HG03280 (cell line): Measurements from ENCODE around the gene PCK1.

ENCODE experiments used
- ATAC-seq: cut with Tn5 transposase; IDR thresholded peaks from one replicate; pipeline ENCODE4 v1.9.1; 2021; ENCODE audit warnings: mild to moderate bottlenecking, moderate library complexity; ENCODE audit not compliant: unreplicated experiment

PCK1 gene

DNA sequence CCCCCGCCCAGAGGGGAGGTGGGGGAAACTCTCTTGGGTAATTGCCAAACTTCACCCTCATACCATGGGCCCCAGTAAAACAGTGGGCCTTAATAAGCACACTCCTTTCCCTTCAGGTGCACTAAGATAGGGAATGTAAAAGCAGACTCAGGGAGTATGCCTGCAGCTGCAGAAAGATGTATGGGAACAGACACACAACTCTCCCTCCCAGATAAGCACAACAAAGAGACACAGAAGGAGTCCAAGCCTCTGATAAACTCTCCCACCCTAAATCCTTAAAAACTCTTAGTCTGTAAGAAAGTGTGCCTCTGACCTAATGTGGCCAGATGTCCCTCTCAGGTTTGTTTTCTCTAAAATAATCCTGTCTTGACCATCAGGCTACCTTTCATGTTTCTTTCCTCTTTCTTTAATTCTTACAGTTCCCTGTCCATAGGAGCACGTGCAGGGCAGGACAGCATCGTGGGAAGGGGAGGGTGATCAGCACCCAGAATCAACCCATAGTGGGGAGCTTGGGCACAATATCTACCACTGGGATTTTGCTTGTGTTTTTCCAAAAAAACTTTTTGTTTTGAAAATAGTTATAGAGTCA, 24.7 kb upstream of the PCK1 start:
- no peak for ATAC-seq

DNA sequence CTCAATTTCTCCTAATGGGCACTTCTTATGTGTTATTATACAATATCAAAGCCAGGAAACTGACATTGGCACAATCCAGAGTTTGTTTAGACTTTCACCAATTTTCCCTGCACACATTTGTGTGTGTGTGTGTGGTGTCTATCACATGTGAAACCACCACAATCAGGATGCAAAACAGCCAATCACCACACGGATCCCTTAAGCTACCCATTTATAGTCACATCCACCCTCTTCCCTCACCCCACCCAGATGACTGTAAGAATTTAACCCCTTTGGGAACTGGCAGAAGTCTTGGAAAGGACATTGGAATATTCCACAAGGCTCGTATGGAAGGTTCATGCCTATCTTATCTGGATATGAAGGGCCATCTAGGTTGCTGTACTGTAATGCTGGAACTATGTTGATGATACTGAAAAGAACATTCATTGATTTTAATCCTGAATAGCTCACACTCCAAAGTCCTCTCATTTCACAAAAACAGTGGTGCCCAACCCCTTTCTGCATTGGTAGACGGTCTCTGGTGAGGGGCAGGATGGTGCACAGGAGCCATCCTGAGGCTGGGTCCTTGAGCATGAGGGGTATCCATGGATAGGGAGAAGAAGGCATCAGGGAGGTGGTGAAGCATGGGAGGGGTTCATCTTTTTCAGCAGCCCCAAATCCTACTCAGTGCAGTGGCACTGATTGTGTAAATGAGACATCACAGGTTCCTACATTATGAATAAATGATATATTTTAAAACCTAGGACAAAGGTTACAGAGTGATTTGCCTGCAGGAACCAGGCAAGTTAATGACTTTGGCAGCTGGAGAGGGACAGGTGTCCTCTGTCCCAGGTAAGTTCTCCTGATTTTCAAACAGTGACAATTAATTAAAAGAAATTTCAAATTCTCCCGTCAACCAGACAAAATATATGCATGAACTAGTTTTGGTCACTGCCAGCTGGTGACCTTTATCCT, 23.9 kb upstream of the PCK1 start:
- ATAC-seq = no peak

DNA sequence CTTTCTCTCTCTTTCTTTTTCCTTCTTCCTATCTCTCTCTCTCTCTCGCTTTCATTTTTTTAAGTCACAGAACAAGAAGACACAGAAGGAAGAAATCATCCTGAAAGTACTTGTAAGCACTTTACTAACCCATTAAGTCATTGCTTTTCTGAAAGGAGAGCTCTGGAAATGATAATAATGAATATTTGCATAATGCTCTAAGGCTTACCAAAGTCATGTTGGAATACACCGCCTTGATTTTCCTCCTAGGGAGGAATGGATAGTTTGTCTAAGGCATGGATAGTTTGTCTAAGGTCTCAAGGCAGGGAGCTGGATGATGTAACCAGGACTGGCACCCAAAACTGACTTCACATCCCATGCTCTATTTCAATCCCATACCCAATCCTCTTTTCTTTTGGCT, 23.1 kb upstream of the PCK1 start:
- ATAC-seq = no peak

DNA sequence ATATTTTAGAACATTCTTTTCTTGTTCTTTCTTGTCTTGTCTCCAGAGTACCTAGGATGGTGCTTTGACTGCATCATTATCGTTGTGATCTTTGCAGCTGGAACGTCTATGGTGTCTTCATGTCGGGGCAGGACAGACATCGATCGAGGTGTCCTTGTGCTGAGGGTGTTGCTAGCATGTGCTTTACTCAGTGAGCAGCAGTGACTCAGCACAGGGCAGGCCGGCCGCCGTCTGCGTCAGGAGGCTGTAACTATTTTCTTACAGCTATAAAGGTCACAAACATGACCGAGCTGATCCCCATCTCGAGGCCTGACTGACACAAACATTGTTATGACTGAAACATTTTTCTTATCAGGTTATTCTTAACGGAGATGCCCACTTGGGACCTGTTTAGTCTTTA, 21.0 kb upstream of the PCK1 start:
- ATAC-seq = no peak

DNA sequence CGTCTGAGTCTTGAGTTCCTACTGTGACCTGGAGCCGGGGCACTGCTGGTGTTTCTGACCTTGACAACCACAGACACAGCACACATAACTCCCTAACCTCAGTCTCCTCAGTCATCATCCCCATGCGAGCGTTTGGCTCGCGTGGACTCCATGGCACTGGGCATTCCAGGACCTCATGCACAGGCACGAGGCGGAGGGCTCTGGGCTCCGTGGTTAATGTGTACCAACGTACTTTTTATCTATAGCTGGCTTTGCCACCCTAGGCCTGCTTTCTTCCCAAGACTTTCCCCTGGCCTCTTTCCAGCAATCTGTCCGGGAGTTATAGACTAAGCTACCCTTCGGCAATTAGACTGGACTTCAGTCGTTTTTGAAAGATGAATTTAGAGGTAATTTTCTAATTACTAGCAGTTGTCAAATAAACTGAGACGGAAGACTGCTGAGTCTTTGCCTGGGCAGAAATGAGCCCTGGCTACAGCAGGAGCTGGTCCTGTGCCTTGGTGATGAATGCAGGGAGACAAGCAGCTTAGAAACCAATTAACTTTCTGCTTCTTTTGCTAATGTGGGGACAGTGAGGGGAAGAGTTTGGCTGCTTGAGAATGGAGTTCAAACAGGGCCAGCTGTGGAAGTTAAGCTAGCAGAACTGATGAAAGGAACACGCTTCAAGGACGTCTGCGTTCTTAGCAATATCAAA, 19.9 kb upstream of the PCK1 start:
- no peak for ATAC-seq

DNA sequence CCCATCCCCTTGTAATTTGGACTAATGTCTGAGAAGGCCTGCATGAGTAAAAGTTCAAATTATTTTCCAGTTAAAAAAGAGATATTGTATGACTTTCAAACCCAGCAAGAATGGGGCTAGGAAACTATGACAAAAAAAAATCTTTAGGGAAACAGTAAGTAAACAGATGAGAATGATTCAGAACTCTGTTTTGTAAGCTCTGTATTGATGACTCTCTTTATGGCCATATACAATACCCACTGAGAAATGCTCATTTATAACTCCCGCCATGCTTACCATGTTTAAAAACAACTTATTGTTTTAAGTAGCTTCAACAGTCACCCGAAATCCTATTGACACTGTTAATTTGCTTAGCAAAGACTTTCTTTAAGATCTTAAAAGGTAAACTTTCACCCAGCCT, 17.2 kb upstream of the PCK1 start:
- ATAC-seq = no peak

DNA sequence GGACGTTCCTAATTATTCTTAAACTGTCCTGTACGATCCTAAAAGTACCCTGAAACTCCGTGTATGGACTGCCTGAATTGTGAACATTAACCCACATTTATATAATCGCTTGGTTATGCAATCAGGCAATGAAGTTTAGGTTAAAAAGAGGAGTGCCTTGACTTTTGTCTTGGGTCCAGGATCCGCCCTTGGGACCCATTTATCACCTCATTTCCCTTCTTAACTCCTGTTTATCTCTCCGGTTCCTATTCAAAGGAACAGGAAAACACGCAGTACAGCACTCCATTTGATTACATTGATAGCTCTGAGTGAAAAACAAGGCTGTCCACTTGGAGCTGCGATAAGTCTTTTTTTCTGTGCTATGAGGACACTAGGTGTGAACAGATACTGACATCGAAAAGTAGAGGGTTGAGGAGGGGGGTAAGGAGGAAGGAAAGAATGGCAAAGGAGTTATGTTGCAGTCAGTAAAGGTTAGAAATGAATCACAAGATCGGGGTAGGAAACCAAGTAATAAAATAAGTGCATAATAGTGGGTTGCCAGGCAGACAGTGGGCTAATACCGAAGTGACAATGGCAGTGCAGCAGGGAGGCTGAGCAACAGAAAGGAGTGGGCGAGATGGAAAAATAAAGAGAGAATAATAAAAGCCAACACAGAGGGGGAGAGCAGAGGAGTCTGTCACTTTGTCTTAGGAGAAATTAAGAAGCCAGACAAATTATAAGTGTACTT, 15.9 kb upstream of the PCK1 start:
- ATAC-seq = no peak

DNA sequence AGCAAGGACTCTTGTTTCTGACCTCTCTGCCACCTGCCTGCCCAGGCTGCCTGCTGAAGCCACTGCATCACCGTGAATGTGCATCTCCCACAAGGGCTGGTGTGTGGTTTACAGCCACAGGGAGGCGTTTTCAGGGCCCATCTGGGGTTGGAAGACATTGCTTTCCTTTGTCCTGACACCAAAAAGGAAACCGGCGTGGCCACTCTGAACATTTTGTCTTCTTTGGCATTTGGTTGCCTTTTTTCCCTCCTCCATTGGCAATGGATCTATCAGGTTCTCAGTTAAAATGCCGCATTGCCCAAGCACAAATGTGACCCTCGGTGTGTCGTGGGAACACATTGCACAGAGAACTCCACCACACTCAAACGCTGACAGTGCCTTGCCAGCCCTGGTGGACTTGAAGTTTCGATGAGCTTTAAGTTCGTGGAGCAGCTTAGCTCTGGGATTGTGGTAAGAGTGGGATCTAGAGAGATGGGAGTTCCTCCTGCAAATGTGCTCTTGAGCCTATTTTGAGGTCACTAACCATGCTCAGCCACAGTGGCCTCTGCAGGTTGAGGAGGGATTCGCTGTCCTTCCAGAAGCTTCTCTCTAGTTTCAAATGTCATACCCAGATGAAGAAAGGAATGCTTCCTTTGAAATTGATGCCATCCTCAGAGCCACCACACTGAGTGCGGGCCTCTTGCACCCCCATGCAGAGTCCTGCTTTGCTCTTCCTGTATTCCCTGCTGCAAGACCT, 14.8 kb upstream of the PCK1 start:
- no peak for ATAC-seq

DNA sequence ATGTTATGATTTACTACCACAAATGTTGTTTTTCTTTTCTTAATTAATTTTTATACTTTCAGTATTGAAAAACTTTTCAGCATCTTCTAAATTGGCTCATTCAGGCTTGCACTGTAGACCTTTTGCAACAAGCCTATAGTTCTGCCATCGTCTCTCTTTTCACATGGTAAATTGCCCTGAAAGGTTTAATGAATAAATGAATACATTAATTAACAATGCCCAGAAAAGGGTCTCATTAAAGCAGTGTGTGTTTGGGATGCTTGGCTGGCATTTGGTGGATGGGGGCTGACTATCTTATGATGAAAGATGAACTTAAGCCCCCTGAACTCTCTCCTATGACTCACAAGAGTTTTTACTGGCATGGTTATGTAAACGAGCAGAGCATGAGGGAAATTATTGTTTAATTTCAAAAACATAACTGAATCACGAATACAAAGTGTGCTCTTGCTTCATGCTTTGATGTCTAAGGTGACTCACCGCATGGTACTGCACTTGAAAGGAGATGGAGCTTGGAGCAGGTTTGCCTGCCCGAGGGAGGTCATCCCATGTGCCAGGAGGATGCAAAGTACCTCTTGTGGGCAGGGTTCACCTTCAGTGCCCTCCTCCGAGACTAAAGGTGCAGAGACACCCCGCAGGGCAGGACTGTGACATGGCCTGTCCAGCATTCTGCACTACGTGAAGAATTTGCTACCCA, 13.8 kb upstream of the PCK1 start:
- ATAC-seq = no peak

DNA sequence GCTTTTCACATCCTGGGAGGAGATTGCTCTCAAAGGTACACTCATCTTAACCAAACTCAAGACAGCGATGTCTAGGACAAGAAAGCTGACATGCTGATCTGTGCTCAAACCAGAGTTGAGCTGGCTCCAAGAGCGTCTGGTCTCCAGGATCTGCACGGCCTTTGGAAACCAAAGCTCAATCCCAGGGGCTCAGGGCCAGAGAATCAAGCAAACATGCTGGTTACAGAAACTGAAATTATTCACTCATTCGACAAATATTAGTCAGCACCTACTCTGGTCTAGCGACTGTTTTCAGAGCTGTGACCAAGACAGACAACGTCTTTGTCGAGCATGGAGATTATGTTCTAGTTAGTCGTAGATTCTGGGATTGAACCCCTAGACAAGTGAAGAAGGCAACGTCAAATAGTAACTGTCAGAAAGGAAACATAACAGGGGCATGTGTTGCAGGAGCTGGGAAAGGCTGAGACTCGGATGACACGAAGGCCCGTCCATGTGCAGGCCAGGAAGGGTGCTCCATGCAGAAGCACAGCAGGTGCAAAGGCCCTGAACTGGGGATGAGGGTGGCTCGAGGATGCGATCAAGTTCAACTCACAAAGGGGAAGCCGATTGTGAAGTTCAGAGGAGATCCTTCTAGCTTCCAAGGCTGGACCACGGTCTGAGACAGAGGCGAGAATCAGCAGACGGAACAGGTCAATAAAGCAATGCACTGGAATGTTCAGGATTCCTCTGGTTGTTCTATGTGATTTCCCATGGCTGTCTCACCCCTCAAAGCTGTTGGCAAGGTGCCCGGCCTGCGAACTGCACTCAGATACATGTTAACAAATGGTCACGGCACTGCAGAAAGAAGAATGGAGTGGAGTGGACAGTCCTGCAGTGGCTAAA, 12.5 kb upstream of the PCK1 start:
- no peak for ATAC-seq

DNA sequence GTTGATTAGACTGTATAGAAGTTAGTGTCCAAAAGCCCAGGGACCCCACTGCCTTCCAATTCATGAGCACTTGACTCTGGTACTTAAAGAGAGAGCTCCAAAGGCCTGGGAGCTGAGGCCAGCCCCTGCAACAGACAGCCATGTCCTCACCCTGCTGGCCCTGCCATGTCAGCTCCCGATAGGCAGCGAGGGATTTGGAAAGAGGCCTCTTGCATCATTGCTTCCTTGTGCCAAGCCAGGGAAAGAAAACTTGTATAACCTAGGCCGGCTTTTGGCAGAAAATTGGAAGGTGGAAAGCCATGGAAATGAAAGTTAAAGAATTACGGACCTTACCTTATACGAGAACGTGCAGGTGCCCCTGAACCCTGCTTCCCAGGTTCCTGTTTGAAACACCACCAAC, 8.4 kb upstream of the PCK1 start:
- no peak for ATAC-seq

DNA sequence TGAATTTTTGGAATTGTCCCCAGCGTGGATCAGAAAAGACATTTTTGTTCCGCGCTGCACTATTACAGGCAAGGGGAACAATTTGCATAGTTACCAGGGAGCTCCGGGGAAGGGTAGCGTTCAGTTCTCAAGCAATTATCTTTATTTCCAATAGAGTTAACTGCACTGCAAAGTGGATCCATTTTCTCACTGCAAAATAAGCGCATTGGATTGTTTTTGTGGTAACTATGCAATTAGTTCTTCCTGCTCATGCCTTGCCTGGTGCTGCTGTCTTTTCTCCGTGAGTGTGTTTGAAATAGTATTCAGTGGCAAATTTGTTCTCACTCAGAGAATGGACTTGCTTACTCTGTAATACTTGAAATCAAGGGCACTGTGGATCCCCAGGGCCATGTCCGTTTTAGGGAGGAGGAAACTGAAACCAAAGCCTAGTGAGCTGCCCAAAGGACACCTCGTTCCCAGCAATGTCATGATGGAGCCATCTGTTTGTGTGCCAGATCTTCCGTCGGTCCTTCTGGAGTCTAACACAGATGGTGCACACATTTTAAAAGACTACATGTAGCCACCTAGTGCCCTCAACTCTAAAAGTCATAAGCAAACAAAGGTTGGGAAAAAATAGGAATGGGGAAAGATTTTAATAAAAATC, 7.4 kb upstream of the PCK1 start:
- ATAC-seq = no peak

DNA sequence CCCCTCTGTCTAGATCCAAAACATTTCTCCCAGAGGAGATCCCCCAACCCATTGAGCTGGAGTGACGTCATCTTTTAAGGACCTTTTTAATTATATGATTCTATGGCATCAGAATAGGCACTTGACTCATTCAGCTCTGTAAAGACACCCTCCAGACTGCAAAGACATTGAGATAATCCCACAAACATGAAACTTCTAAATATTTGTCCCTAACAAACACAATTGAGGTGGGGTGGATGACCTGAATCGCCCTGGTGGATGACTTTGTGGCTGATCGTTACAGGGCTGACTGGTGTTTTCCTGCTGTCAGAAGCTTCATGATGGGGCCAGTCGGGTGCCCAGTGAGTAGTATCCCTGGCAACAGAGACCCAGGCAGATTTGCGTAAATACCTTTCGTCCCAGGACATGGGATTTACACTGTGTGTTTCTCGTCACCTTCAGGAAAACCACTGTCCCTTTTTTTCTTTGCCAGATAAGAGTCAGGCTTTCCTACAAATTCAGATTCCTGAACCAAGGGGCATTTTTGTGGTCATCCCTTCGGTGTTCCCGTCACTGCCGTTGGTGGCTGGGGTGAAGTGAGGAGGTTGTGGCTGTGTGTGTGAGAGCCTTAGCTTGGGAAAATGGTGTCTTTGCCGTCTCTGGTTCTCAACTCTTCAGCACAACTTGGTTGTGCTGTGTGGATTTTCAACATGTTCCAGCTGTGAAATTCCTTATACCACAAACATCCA, 5.3 kb upstream of the PCK1 start:
- no peak for ATAC-seq

DNA sequence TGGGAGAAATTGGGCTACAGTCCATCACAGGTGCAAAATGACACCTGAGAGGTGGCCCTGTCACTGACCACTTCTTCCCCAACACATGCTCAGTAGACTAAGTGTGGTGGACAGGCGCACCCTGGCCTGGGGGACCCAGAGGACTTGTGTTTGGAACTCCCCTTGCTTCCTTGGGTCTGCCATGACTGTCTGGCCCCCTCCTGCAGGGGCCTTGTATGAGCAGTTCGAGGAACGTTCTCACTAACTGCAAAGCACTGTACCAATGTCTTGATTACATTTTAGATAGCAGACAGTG, 4.0 kb upstream of the PCK1 start:
- no peak for ATAC-seq

DNA sequence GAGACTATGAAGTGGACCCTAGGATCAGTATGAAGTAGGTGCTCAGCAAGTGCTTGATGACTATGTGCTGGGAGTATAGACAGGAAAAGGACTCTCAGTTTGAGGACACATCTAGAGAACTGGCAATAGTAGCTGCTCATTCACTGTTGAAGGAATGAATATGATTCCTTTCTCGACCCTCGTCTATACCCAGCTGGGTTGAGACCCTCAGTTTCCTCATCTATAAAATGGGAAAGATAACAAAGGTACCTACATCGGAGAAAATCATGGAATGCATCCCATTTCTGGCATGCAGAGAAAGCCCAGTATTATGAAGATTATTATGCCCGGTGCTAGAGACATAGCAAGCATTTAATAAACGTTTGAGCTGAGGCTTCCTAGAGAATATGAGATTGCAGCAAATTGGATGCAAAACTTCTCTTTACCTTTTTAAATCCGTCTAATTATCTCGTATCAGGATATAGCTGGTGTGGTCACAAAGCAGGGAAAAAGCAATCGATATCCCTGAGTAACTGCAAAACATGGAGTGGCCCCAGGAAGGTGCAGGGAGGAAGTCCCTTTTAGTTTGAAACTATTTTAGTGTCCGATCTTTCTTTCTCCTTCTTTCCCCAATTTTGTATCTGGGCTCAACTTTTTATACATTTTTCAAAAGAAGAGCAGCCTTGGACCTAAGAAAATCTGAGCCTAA, 2.8 kb upstream of the PCK1 start:
- no peak for ATAC-seq

DNA sequence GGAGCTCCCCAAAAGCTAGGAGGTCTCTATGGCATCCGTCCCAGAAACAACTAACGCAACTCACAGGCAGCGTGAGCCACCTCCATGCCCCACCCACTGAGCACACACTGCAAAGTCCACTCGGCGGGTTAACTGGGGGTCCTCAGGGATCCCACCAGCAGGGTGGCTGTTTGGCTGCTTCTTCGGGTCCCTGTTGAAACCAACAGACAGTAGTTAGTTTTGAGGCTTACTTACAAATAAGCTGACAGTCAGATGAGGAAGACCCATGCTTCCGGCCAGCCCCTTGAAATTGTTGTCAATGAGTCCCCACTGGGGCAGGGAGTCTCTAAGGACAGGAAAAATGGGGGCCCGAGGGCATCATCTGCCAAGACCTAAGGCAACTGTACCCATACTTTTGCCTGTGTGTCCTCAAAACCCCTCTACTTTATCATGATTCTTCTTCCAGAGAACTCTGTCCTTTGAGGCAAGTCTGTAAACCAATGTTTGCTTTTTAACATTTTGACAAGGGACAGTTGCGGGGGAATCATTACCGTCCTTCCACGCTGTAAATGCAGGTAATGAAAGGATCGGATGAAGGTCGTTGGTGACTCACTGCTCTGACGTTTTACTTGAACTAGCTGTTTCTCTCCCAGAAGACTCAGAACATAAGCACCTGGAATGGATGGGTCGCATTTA, 2.2 kb upstream of the PCK1 start:
- no peak for ATAC-seq

DNA sequence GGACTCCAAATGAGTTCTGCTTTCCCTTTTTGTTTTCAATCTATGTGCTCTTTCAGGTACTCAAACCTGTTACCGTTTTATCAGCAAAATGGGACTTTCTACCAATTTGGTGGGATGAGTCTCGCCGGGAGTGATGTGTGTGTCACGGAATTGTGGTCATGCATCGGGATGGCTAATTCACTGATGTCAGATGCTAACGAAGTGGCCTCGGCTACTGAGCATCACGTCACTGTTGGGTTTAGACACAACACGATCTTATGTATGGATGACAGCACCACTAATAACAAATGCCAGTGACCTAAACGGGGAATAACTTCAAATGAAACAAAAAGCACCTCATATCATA, 1.6 kb upstream of the PCK1 start:
- no peak for ATAC-seq
